ENCODE data around the gene PLSCR1. TPM values are rescaled to one million over a fixed set of nuclear protein-coding genes. Genes with fewer than 3 reads are reported as not detected.

PLSCR1 gene
- total RNA-seq, 1 donor from 2014 or later: 86.9 TPM

GRCh38 chr3:146540236-146540635 is 4.2 kb downstream of the PLSCR1 start:
- DNase-seq (ENCODE audit: low spot score, unreplicated experiment): no peak
- peaks cover 8% of the 10 kb centered on the region for H3K9me3 Mint-ChIP-seq (ENCODE audit: low read depth)
- H3K4me1 Mint-ChIP-seq (ENCODE audit: low read depth): peaks cover 34% of the 10 kb centered on the region
- H3K36me3 Mint-ChIP-seq (ENCODE audit: insufficient read depth): peaks cover 33% of the 10 kb centered on the region
- H3K27ac Mint-ChIP-seq: no peak overlapping the region
- no peak for TF ChIP-seq CTCF (IDR thresholded peaks at IDR 0.05; ENCODE audit: unreplicated experiment)
- H3K27me3 Mint-ChIP-seq: no peaks in the 10 kb centered on the region
- no peak overlapping the region for H3K4me3 Mint-ChIP-seq (ENCODE audit: low read depth)

GRCh38 chr3:146539315-146539714 is 5.1 kb downstream of the PLSCR1 start:
- Mint-ChIP-seq H3K9me3 (ENCODE audit: low read depth) (peaks cover 8% of the 10 kb centered on the region), H3K27me3 (no peaks in the 10 kb centered on the region), H3K4me1 (ENCODE audit: low read depth) (peaks cover 37% of the 10 kb centered on the region)

GRCh38 chr3:146537603-146538002 is 6.8 kb downstream of the PLSCR1 start:
- Mint-ChIP-seq H3K27me3 (no peaks in the 10 kb centered on the region), H3K9me3 (ENCODE audit: low read depth) (peaks cover 8% of the 10 kb centered on the region), H3K27ac (no peak overlapping the region), H3K36me3 (ENCODE audit: insufficient read depth) (peaks cover 40% of the 10 kb centered on the region), H3K4me1 (ENCODE audit: low read depth) (peaks cover 30% of the 10 kb centered on the region), H3K4me3 (ENCODE audit: low read depth) (no peak overlapping the region)
- DNase-seq (ENCODE audit: low spot score, unreplicated experiment): no peak
- no peak for TF ChIP-seq CTCF (IDR thresholded peaks at IDR 0.05; ENCODE audit: unreplicated experiment)

More at GRCh38 chr3:146539315-146539714, 5.1 kb downstream of the PLSCR1 start:
- Mint-ChIP-seq H3K36me3 (ENCODE audit: insufficient read depth) (peaks cover 37% of the 10 kb centered on the region), H3K4me3 (ENCODE audit: low read depth) (no peak overlapping the region), H3K27ac (no peak overlapping the region)
- no peak for DNase-seq (ENCODE audit: low spot score, unreplicated experiment)
- no peak for TF ChIP-seq CTCF (IDR thresholded peaks at IDR 0.05; ENCODE audit: unreplicated experiment)

- Mint-ChIP-seq H3K4me3 (ENCODE audit: low read depth) (no peak overlapping the region), H3K9me3 (ENCODE audit: low read depth) (peaks cover 8% of the 10 kb centered on the region), H3K4me1 (ENCODE audit: low read depth) (peaks cover 23% of the 10 kb centered on the region), H3K36me3 (ENCODE audit: insufficient read depth) (peaks cover 39% of the 10 kb centered on the region), H3K27ac (peak overlapping the region; percentile 49), H3K27me3 (no peaks in the 10 kb centered on the region)
- no peak for DNase-seq (ENCODE audit: low spot score, unreplicated experiment)
- TF ChIP-seq CTCF (IDR thresholded peaks at IDR 0.05; ENCODE audit: unreplicated experiment): no peak
Observed at GRCh38 chr3:146536681-146537080, 7.7 kb downstream of the PLSCR1 start.

GRCh38 chr3:146532406-146532805 is 12.0 kb downstream of the PLSCR1 start:
- TF ChIP-seq CTCF (IDR thresholded peaks at IDR 0.05; ENCODE audit: unreplicated experiment): no peak
- H3K4me1 Mint-ChIP-seq (ENCODE audit: low read depth): peaks cover 11% of the 10 kb centered on the region
- no peak for DNase-seq (ENCODE audit: low spot score, unreplicated experiment)
- peaks cover 3% of the 10 kb centered on the region for H3K9me3 Mint-ChIP-seq (ENCODE audit: low read depth)
- no peak overlapping the region for H3K4me3 Mint-ChIP-seq (ENCODE audit: low read depth)
- H3K27ac Mint-ChIP-seq: no peak overlapping the region
- no peaks in the 10 kb centered on the region for H3K27me3 Mint-ChIP-seq
- peaks cover 26% of the 10 kb centered on the region for H3K36me3 Mint-ChIP-seq (ENCODE audit: insufficient read depth)

All from progenitor cell of endocrine pancreas (in vitro differentiated cells).